Lung (tissue), 12 donors: Measurements from ENCODE around the gene EIF5AL1. TPM values are rescaled to one million over a fixed set of nuclear protein-coding genes. Genes with fewer than 3 reads are reported as not detected.
A peak's percentile ranks its signal among the peaks of the same experiment; 100 is the strongest.
"Not testable (repeated sequence)": the region's sequence is repeated elsewhere in the genome, so short reads cannot be mapped to it uniquely, and the experiment has no call there.

ENCODE experiments used
- ATAC-seq: fragments of 200-7000 bp; cut with Tn5 transposase; one replicate; pipeline ENCODE4 v1.9.1; 2020; ENCODE audit warnings: moderate number of reproducible peaks; ENCODE audit not compliant: insufficient read depth, low FRiP score
- DNase-seq, 3 donors: peaks; one replicate each; pipeline ENCODE4 v3.0.0-alpha.2; 2013 to 2017
- H3K27ac ChIP-seq, 2 donors: one replicate each; pipeline ENCODE4 v1.5.1; 2013; ENCODE audit warnings: mild to moderate bottlenecking in 2 of 2, moderate library complexity in 2 of 2, control low read depth in 1 of 2, inconsistent platforms in 1 of 2, low read depth in 1 of 2, low read length in 1 of 2
- H3K27me3 ChIP-seq, 3 donors: one replicate each; pipeline ENCODE4 v1.5.1; 2013; ENCODE audit warnings: low read length in 2 of 3; ENCODE audit not compliant: control insufficient read depth in 3 of 3, insufficient read depth in 3 of 3
- H3K36me3 ChIP-seq, 4 donors: one replicate each; pipeline ENCODE4 v1.5.1; 2013; ENCODE audit warnings: low read length in 4 of 4, mild to moderate bottlenecking in 1 of 4, moderate library complexity in 1 of 4; ENCODE audit not compliant: control insufficient read depth in 4 of 4, insufficient read depth in 4 of 4
- H3K4me1 ChIP-seq, 5 donors: one replicate each; pipeline ENCODE4 v1.5.1; 2013; ENCODE audit warnings: low read length in 5 of 5, mild to moderate bottlenecking in 2 of 5, moderate library complexity in 1 of 5; ENCODE audit not compliant: control insufficient read depth in 5 of 5, insufficient read depth in 5 of 5
- H3K4me3 ChIP-seq: one replicate; pipeline ENCODE4 v1.5.1; 2013; ENCODE audit warnings: mild to moderate bottlenecking, control low read depth, moderate library complexity
- H3K9ac ChIP-seq, 2 donors: one replicate each; pipeline ENCODE4 v1.5.1; 2013; ENCODE audit warnings: low read length in 2 of 2, control low read depth in 1 of 2; ENCODE audit not compliant: insufficient read depth in 1 of 2
- H3K9me3 ChIP-seq, 4 donors: one replicate each; pipeline ENCODE4 v1.5.1; 2013; ENCODE audit warnings: low read length in 3 of 4, mild to moderate bottlenecking in 1 of 4, moderate library complexity in 1 of 4; ENCODE audit not compliant: control insufficient read depth in 4 of 4, insufficient read depth in 3 of 4
- CTCF ChIP-seq: IDR thresholded peaks from 2 replicates; pipeline ENCODE4 v1.5.1; 2012; ENCODE audit warnings: mild to moderate bottlenecking; ENCODE audit errors: control extremely low read depth, extremely low read depth
- WGBS, 2 donors: extraction: QIAGEN DNeasy Blood & Tissue Kit; methylation state at CpG; one replicate each; pipeline ENCODE4 v1.1.7; 2013; 5-methylcytosine and 5-hydroxymethylcytosine counted together
- polyA plus RNA-seq, 2 donors: library from polyadenylated mRNA; stranded (reverse); fragments of 200-250 nt; gene quantifications; one replicate each; pipeline ENCODE4 v1.2.1, GENCODE V29; 2013
- total RNA-seq, 2 donors: library from RNA; depleted of rRNA in 1 of 2; stranded (reverse); fragments of >200 nt in 1 of 2; gene quantifications; one replicate each; pipeline ENCODE4 v1.2.1, GENCODE V29; 2014 to 2021
- donor health status: control.
- donor health status: control.
- donor health status: Bipolar disorder and iron deficiency.
- donor health status: healthy.
- donor health status: DM: yes; HTN: yes; CAD: no.

EIF5AL1 gene
- total and polyA plus RNA-seq, 4 donors: 0.14 to 0.88 (median 0.69) TPM

- Histone ChIP-seq H3K4me3 (no peak overlapping the region), H3K9me3 (no peaks in the 10 kb centered on the region), H3K27ac (no peak overlapping the region), H3K4me1 (no peaks in the 10 kb centered on the region), H3K9ac (no peak overlapping the region), H3K27me3 (no peaks in the 10 kb centered on the region), H3K36me3 (no peaks in the 10 kb centered on the region)
- DNase-seq (no peak), ATAC-seq (no peak)
- TF ChIP-seq CTCF: no peak
These were observed 6.5 kb upstream of the EIF5AL1 start for GRCh38 chr10:79505829-79506228.

- H3K9ac ChIP-seq: no peak overlapping the region
- DNase-seq: no peak
- no peaks in the 10 kb centered on the region for H3K27me3 ChIP-seq
- 69 to 87% methylated on average over 9 of the region's 9 CpGs for WGBS, 2 donors
- no peak for TF ChIP-seq CTCF
- no peak overlapping the region for H3K27ac ChIP-seq
- no peaks in the 10 kb centered on the region for H3K36me3 ChIP-seq
- no peaks in the 10 kb centered on the region for H3K9me3 ChIP-seq
- H3K4me3 ChIP-seq: no peak overlapping the region
- ATAC-seq: no peak
- no peaks in the 10 kb centered on the region for H3K4me1 ChIP-seq
These were observed 4.7 kb upstream of the EIF5AL1 start for GRCh38 chr10:79507440-79508167.

GRCh38 chr10:79508245-79508644 is 4.1 kb upstream of the EIF5AL1 start:
- 87 to 92% methylated on average over 3 of the region's 4 CpGs for WGBS, 2 donors
- not testable (repeated sequence) for H3K4me1 ChIP-seq, H3K4me3 ChIP-seq, H3K36me3 ChIP-seq, H3K27ac ChIP-seq, H3K27me3 ChIP-seq, ATAC-seq, DNase-seq, H3K9me3 ChIP-seq, H3K9ac ChIP-seq

DNA sequence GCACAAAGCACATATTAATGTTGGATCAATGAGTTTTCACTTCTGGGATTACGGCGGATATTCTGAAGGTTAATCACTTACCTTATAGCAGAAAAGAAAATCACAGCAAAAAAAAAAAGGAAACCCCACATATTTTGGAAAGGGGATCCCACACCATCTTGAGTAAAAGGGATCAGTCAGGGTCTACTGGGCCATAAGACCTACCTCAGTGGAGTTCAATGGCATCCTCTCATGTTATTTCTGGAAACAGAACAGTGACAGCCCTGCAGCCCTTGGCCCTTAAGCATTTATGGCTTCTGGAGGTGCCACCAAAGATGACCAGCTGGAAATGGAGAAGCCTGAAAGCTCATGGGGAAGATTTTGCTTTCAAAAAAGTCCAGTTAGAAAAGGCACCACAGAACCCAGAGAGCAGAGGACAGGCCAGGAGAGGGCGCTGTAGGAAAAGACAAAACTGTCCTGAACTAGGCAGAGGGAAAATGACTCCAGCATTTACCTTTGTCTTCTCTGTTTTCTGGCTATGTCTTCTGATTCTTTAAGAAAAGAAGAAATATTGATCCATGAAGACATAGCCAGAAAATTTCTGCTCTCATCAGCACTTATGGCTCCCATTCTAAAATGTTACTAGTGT is 2.9 kb upstream of the EIF5AL1 start:
- H3K9ac ChIP-seq, ATAC-seq: not testable (repeated sequence)

GRCh38 chr10:79509934-79510508 is 2.3 kb upstream of the EIF5AL1 start:
- not testable (repeated sequence) for H3K4me1 ChIP-seq, H3K9ac ChIP-seq, H3K9me3 ChIP-seq, H3K27ac ChIP-seq, H3K36me3 ChIP-seq, H3K27me3 ChIP-seq, H3K4me3 ChIP-seq, DNase-seq, ATAC-seq
- 47 to 70% methylated on average over 2 to 4 of the region's 5 CpGs for WGBS, 2 donors

More for the DNA sequence above, 2.9 kb upstream of the EIF5AL1 start:
- not testable (repeated sequence) for H3K4me1 ChIP-seq, H3K9me3 ChIP-seq, H3K36me3 ChIP-seq, H3K27me3 ChIP-seq, DNase-seq, H3K27ac ChIP-seq, H3K4me3 ChIP-seq
- 96 to 100% methylated on average over 2 of the region's 3 CpGs for WGBS, 2 donors

- not testable (repeated sequence) for H3K4me3 ChIP-seq, ATAC-seq
- 51 to 66% methylated on average over 4 to 5 of the region's 7 CpGs for WGBS, 2 donors
These were observed 4.3 kb downstream of the EIF5AL1 start for GRCh38 chr10:79516532-79517205.

More at GRCh38 chr10:79516532-79517205, 4.3 kb downstream of the EIF5AL1 start:
- H3K27ac ChIP-seq, H3K4me1 ChIP-seq, H3K9ac ChIP-seq, H3K9me3 ChIP-seq, H3K27me3 ChIP-seq, H3K36me3 ChIP-seq: not testable (repeated sequence)
- peak in 2 of 3 donors; percentile 39 to 56 for DNase-seq
